H1 (cell line): ENCODE data around the gene DCUN1D3. TPM values are rescaled to one million over a fixed set of nuclear protein-coding genes. Genes with fewer than 3 reads are reported as not detected.

Experiments used
- CTCF ChIA-PET: fragments of 300-600 bp; sonication (Branson Sonifier 250); formaldehyde crosslinking; loops from one replicate; lab custom pipeline; 2021; ENCODE audit not compliant: partially characterized antibody; lab: Charles Lee
- POLR2A ChIA-PET: fragments of 300-600 bp; sonication (Branson Sonifier 250); formaldehyde crosslinking; loops from one replicate; lab custom pipeline; 2021; ENCODE audit warnings: inconsistent platforms; ENCODE audit not compliant: partially characterized antibody; lab: Charles Lee
- DNase-seq, 2 experiments: peaks; one replicate each; pipeline versions ENCODE4 v3.0.0 to v3.0.0-alpha.2; 2010 to 2022; ENCODE audit warnings: low spot score in 2 of 2, low read depth in 1 of 2, mixed read lengths in 1 of 2
- FAIRE-seq: peaks from 2 replicates; lab custom pipeline; 2011; peaks lifted over from hg19 to GRCh38; lab: Jason Lieb, UNC
- H2AFZ ChIP-seq: 2 replicates; pipeline ENCODE4 v1.8.1; 2012; ENCODE audit warnings: low read length, inconsistent platforms
- H2AK5ac ChIP-seq: 2 replicates; pipeline ENCODE4 v1.6.1; 2013; ENCODE audit warnings: low read depth, low read length
- H2BK120ac ChIP-seq: replicated peaks from 2 replicates; pipeline ENCODE3; 2013; ENCODE audit warnings: low read depth, low read length, inconsistent platforms
- H2BK12ac ChIP-seq: 2 replicates; pipeline ENCODE4 v1.6.1; 2013; ENCODE audit warnings: low read depth, low read length
- H2BK15ac ChIP-seq: 2 replicates; pipeline ENCODE4 v1.6.1; 2013; ENCODE audit warnings: low read length
- H2BK20ac ChIP-seq: 2 replicates; pipeline ENCODE4 v1.6.1; 2013; ENCODE audit warnings: low read length
- H2BK5ac ChIP-seq: 2 replicates; pipeline ENCODE4 v1.6.1; 2013; ENCODE audit warnings: low read depth, low read length
- H3K14ac ChIP-seq: 2 replicates; pipeline ENCODE4 v1.6.1; 2013; ENCODE audit warnings: inconsistent platforms; ENCODE audit not compliant: insufficient read length
- H3K18ac ChIP-seq: 2 replicates; pipeline ENCODE4 v1.6.1; 2013; ENCODE audit warnings: low read length; ENCODE audit errors: extremely low read depth
- H3K23ac ChIP-seq: 2 replicates; pipeline ENCODE4 v1.6.1; 2013; ENCODE audit warnings: inconsistent platforms; ENCODE audit not compliant: insufficient read length
- H3K23me2 ChIP-seq: 2 replicates; pipeline ENCODE4 v1.6.1; 2013; ENCODE audit warnings: low read depth, low read length
- H3K27ac ChIP-seq: 2 replicates; pipeline ENCODE4 v1.6.1; 2011; ENCODE audit warnings: low read depth, low read length, inconsistent platforms
- H3K27me3 ChIP-seq, 4 experiments: replicated peaks in 1 of 4; 1 replicate in 1 of 4; 2 replicates in 3 of 4; pipeline versions ENCODE4 v1.6.1 to v1.8.1; 2011 to 2013; ENCODE audit warnings: low read length in 3 of 4, mild to moderate bottlenecking in 3 of 4, inconsistent platforms in 2 of 4, mixed read lengths in 2 of 4, moderate library complexity in 1 of 4; ENCODE audit not compliant: control insufficient read depth in 3 of 4, insufficient read depth in 3 of 4; ENCODE audit errors: extremely low read depth in 1 of 4
- H3K36me3 ChIP-seq, 4 experiments: 2 replicates each; pipeline versions ENCODE4 v1.6.1 to v1.8.1; 2011 to 2013; ENCODE audit warnings: mild to moderate bottlenecking in 4 of 4, low read length in 3 of 4, moderate library complexity in 2 of 4, control low read depth in 1 of 4, inconsistent platforms in 1 of 4; ENCODE audit not compliant: insufficient read depth in 4 of 4, control insufficient read depth in 2 of 4
- H3K4ac ChIP-seq: replicated peaks from 2 replicates; pipeline ENCODE3; 2013; ENCODE audit warnings: low read length, low read depth, mixed read lengths, inconsistent platforms; ENCODE audit not compliant: insufficient read length
- H3K4me1 ChIP-seq, 4 experiments: replicated peaks in 1 of 4; 1 replicate in 1 of 4; 2 replicates in 3 of 4; pipeline versions ENCODE4 v1.6.1 to v1.8.1; 2011 to 2013; ENCODE audit warnings: low read length in 3 of 4, inconsistent platforms in 2 of 4, mixed read lengths in 1 of 4; ENCODE audit not compliant: insufficient read depth in 4 of 4, control insufficient read depth in 3 of 4
- H3K4me2 ChIP-seq, 2 experiments: 2 replicates each; pipeline versions ENCODE4 v1.6.1 to v1.8.1; 2011 to 2013; ENCODE audit warnings: low read depth in 2 of 2, low read length in 2 of 2, control low read depth in 1 of 2, inconsistent platforms in 1 of 2, mild to moderate bottlenecking in 1 of 2; ENCODE audit not compliant: insufficient read depth in 1 of 2
- H3K4me3 ChIP-seq, 4 experiments: fragments of 200-600, 300-600 bp in 1 of 4; sonication (generic), shearing (Covaris generic), sonication (Bioruptor Twin) in 1 of 4; 2 replicates each; pipeline versions ENCODE4 v1.5.1 to v1.8.1; 2011 to 2016; ENCODE audit warnings: low read length in 4 of 4, low read depth in 3 of 4, control low read depth in 2 of 4, inconsistent platforms in 2 of 4, mild to moderate bottlenecking in 2 of 4, mixed read lengths in 1 of 4, moderate library complexity in 1 of 4; ENCODE audit not compliant: insufficient read depth in 2 of 4; ENCODE audit errors: extremely low read depth in 1 of 4
- H3K56ac ChIP-seq: replicated peaks from 2 replicates; pipeline ENCODE3; 2013; ENCODE audit warnings: low read depth, mild to moderate bottlenecking, mixed read lengths, low read length, inconsistent platforms; ENCODE audit not compliant: insufficient read length
- H3K79me1 ChIP-seq: 2 replicates; pipeline ENCODE4 v1.6.1; 2013; ENCODE audit warnings: low read depth, low read length, control low read depth
- H3K79me2 ChIP-seq, 2 experiments: 2 replicates each; pipeline versions ENCODE4 v1.6.1 to v1.8.1; 2012 to 2013; ENCODE audit warnings: low read length in 2 of 2, mild to moderate bottlenecking in 2 of 2, inconsistent platforms in 1 of 2; ENCODE audit not compliant: insufficient read depth in 2 of 2, control insufficient read depth in 1 of 2
- H3K9ac ChIP-seq, 4 experiments: replicated peaks in 1 of 4; 1 replicate in 1 of 4; 2 replicates in 3 of 4; pipeline versions ENCODE4 v1.6.1 to v1.8.1; 2011 to 2013; ENCODE audit warnings: low read depth in 3 of 4, low read length in 3 of 4, control low read depth in 2 of 4, mild to moderate bottlenecking in 2 of 4, moderate library complexity in 2 of 4, inconsistent platforms in 1 of 4; ENCODE audit errors: extremely low read depth in 1 of 4
- H3K9me3 ChIP-seq, 2 experiments: 2 replicates each; pipeline versions ENCODE4 v1.6.1 to v1.8.1; 2012 to 2013; ENCODE audit warnings: mild to moderate bottlenecking in 2 of 2, moderate library complexity in 2 of 2, control low read depth in 1 of 2, inconsistent platforms in 1 of 2, low read depth in 1 of 2, low read length in 1 of 2, mixed read lengths in 1 of 2; ENCODE audit not compliant: insufficient read depth in 2 of 2
- H4K20me1 ChIP-seq, 2 experiments: replicated peaks in 1 of 2; 2 replicates each; pipeline versions ENCODE3 to v1.8.1; 2011 to 2013; ENCODE audit warnings: inconsistent platforms in 2 of 2, low read length in 2 of 2, mild to moderate bottlenecking in 1 of 2; ENCODE audit not compliant: insufficient read depth in 2 of 2, control insufficient read depth in 1 of 2
- H4K5ac ChIP-seq: 2 replicates; pipeline ENCODE4 v1.6.1; 2013; ENCODE audit warnings: low read length, low read depth, mixed read lengths, inconsistent platforms; ENCODE audit not compliant: insufficient read length
- H4K8ac ChIP-seq: 2 replicates; pipeline ENCODE4 v1.8.0; 2013; ENCODE audit warnings: mild to moderate bottlenecking, moderate library complexity, low read length, inconsistent platforms; ENCODE audit not compliant: insufficient read depth; ENCODE audit errors: extremely low read depth
- H4K91ac ChIP-seq: replicated peaks from 2 replicates; pipeline ENCODE3; 2013; ENCODE audit warnings: low read length, mixed read lengths, inconsistent platforms; ENCODE audit not compliant: insufficient read length
- ASH2L ChIP-seq: fragments of 200-600, 300-600 bp; sonication (generic); IDR thresholded peaks from one replicate; pipeline ENCODE4 v1.7.1; 2017; ENCODE audit warnings: low read length
- CREB1 ChIP-seq: IDR thresholded peaks from 2 replicates; pipeline ENCODE4 v1.6.1; 2012; ENCODE audit warnings: inconsistent platforms
- CTCF ChIP-seq, 3 experiments: IDR thresholded peaks; 1 replicate in 2 of 3; 2 replicates in 1 of 3; pipeline versions ENCODE4 v1.5.1 to v1.6.1; 2011; ENCODE audit warnings: low read length in 3 of 3, mild to moderate bottlenecking in 3 of 3, inconsistent platforms in 2 of 3, low read depth in 1 of 3, moderate library complexity in 1 of 3; ENCODE audit not compliant: insufficient read depth in 1 of 3; ENCODE audit errors: control extremely low read depth in 1 of 3
- EGR1 ChIP-seq: IDR thresholded peaks from 2 replicates; pipeline ENCODE4 v1.6.1; 2011; ENCODE audit warnings: low read depth, low read length, borderline replicate concordance
- JUN ChIP-seq: IDR thresholded peaks from 2 replicates; pipeline ENCODE4 v1.6.1; 2011; ENCODE audit warnings: low read depth, mild to moderate bottlenecking, improper control_type of control experiment, low read length
- KDM1A ChIP-seq: fragments of 200-600, 300-600 bp; sonication (generic); IDR thresholded peaks from 2 replicates; pipeline ENCODE4 v1.7.1; 2016; ENCODE audit warnings: mild to moderate bottlenecking, low read length, borderline replicate concordance
- KDM5A ChIP-seq: fragments of 200-600 bp; IDR thresholded peaks from 2 replicates; pipeline ENCODE4 v1.7.1; 2012; ENCODE audit warnings: mild to moderate bottlenecking, low read length, inconsistent platforms, mixed read lengths
- MAX ChIP-seq: IDR thresholded peaks from 2 replicates; pipeline ENCODE4 v1.6.1; 2012; ENCODE audit warnings: inconsistent platforms
- RBBP5 ChIP-seq: IDR thresholded peaks from 2 replicates; pipeline ENCODE4 v1.7.1; 2012; ENCODE audit warnings: low read depth, mild to moderate bottlenecking, inconsistent platforms, low read length, moderate library complexity, borderline replicate concordance
- RXRA ChIP-seq: IDR thresholded peaks from 2 replicates; pipeline ENCODE4 v1.6.1; 2011; ENCODE audit warnings: low read depth, mild to moderate bottlenecking, low read length, moderate library complexity; ENCODE audit not compliant: insufficient read depth
- SP2 ChIP-seq: IDR thresholded peaks from 2 replicates; pipeline ENCODE4 v1.6.1; 2012; ENCODE audit warnings: mild to moderate bottlenecking, low read length, inconsistent platforms
- SP4 ChIP-seq: IDR thresholded peaks from 2 replicates; pipeline ENCODE4 v1.6.1; 2012; ENCODE audit warnings: low read length, inconsistent platforms
- YY1 ChIP-seq: IDR thresholded peaks from 2 replicates; pipeline ENCODE4 v1.6.1; 2011; ENCODE audit warnings: low read depth, mild to moderate bottlenecking, low read length
- WGBS, 2 experiments: shearing (Covaris generic) in 1 of 2; methylation state at CpG; one replicate each; pipeline versions ENCODE4 v1.1.6 to v1.1.7; 2013 to 2015; ENCODE audit warnings: low lambda C conversion rate in 2 of 2, mixed read lengths in 2 of 2, inconsistent platforms in 1 of 2, low coverage in 1 of 2, missing lambda C conversion rate in 1 of 2; ENCODE audit not compliant: insufficient replicate concordance in 2 of 2, insufficient coverage in 1 of 2, insufficient read length in 1 of 2; ENCODE audit errors: extremely low coverage in 1 of 2, missing lambda C conversion rate in 1 of 2; 5-methylcytosine and 5-hydroxymethylcytosine counted together
- polyA plus RNA-seq, 7 experiments: library from polyadenylated mRNA; depleted of rRNA in 3 of 7; stranded (reverse) in 5 of 7; unstranded in 2 of 7; fragments of >200 nt in 5 of 7; fragments of 200-250 nt in 2 of 7; gene quantifications; 1 replicate in 5 of 7; 2 replicates in 1 of 7; 4 replicates in 1 of 7; pipeline versions ENCODE4 v1.2.1 to v1.2.3, GENCODE V29; 2011 to 2013; ENCODE audit warnings: missing spikeins in 2 of 7, mixed read lengths in 2 of 7
- total RNA-seq: library from RNA; stranded (reverse); fragmentation: NEBNext Ultra II Directional; extraction: Animal tissue kit (Norgen Biotek cat#: 25700); gene quantifications from 2 replicates; pipeline ENCODE4 v1.2.1, GENCODE V29; 2021

DCUN1D3 gene
- total and polyA plus RNA-seq, 2 of the 8 experiments (the other 6 are each of a cell fraction or from before 2014, with no cell fraction given) = 3.5 to 18.2 TPM

GRCh38 chr16:20844054-20844453, 56.1 kb downstream of the DCUN1D3 start:
- Histone ChIP-seq H3K18ac (no peak overlapping the region), H2BK20ac (no peak overlapping the region), H2AK5ac (no peak overlapping the region), H4K5ac (no peak overlapping the region), H3K4me3 (no peak overlapping the region), H3K23me2 (no peaks in the 10 kb centered on the region), H3K79me1 (no peaks in the 10 kb centered on the region), H3K4me2 (no peak overlapping the region), H3K9me3 (no peaks in the 10 kb centered on the region), H4K91ac (no peak overlapping the region), H3K36me3 (peaks cover 2 to 10% (median 5%) of the 10 kb centered on the region in 4 experiments; a peak in 3 of 8 replicates), H3K4ac (no peak overlapping the region), H2BK15ac (no peak overlapping the region), H3K79me2 (no peaks in the 10 kb centered on the region), H3K27ac (no peak overlapping the region), H3K4me1 (no peaks in the 10 kb centered on the region), H3K56ac (no peak overlapping the region), H2BK120ac (no peak overlapping the region), H3K9ac (no peak overlapping the region), H2BK12ac (no peak overlapping the region), H4K8ac (no peak overlapping the region), H3K27me3 (no peaks in the 10 kb centered on the region), H3K14ac (no peak overlapping the region), H4K20me1 (no peaks in the 10 kb centered on the region), H2AFZ (no peak overlapping the region), H2BK5ac (no peak overlapping the region), H3K23ac (no peak overlapping the region)
- DNase-seq (no peak), FAIRE-seq (no peak)
- ChIA-PET POLR2A (interaction anchor here (1.3 kb wide), 1 partner anchor 11 kb away, joined by 3 read pairs; no protein-coding TSS in a partner anchor), CTCF (interaction anchor here (1.1 to 9.6 kb wide), 2 partner anchors 20 to 240 kb away, joined by 4 to 125 read pairs; no protein-coding TSS in a partner anchor)
- WGBS, 2 experiments = 76% methylated on average over 2 of the region's 2 CpGs; no CpG with 5 or more reads in 1 of the 2 experiments
- no peak for TF ChIP-seq EGR1
- TF ChIP-seq YY1 = no peak
- TF ChIP-seq KDM1A = no peak
- TF ChIP-seq SP2 = no peak
- no peak for TF ChIP-seq ASH2L
- no peak for TF ChIP-seq CTCF (IDR thresholded peaks at IDR 0.05; ENCODE audit: control extremely low read depth in 1 of 3, insufficient read depth in 1 of 3, low read depth in 1 of 3, low read length in 3 of 3)
- TF ChIP-seq MAX = no peak
- TF ChIP-seq KDM5A = no peak
- no peak for TF ChIP-seq CREB1
- no peak for TF ChIP-seq RBBP5
- TF ChIP-seq SP4 = no peak
- no peak for TF ChIP-seq JUN
- TF ChIP-seq RXRA = no peak
